Esophagus muscularis mucosa (tissue), 4 donors: ENCODE results near the gene CCDC186.

ENCODE experiments used
- CTCF ChIP-seq, 3 experiments: fragments of 200-600 bp in 2 of 3; fragments of 450-650 bp in 1 of 3; sonication (generic) in 2 of 3; IDR thresholded peaks; one replicate each; pipeline ENCODE4 v1.5.1; 2017 to 2019; ENCODE audit warnings: antibody characterized with exemption in 3 of 3, mild to moderate bottlenecking in 2 of 3, moderate library complexity in 1 of 3
- EP300 ChIP-seq: sonication (generic); formaldehyde crosslinking; IDR thresholded peaks from one replicate; pipeline ENCODE4 v1.6.1; 2017; ENCODE audit warnings: antibody characterized with exemption
- POLR2A ChIP-seq: fragments of 450-650 bp; IDR thresholded peaks from one replicate; pipeline ENCODE4 v1.6.1; 2017; ENCODE audit warnings: antibody characterized with exemption, moderate library complexity, mild to moderate bottlenecking, low read depth
- POLR2AphosphoS5 ChIP-seq, 2 donors: sonication (generic); formaldehyde crosslinking; IDR thresholded peaks; one replicate each; pipeline ENCODE4 v1.6.1; 2017; ENCODE audit warnings: antibody characterized with exemption in 2 of 2

GRCh38 chr10:114188900-114189299 is 14.9 kb upstream of the CCDC186 start:
- TF ChIP-seq CTCF (IDR thresholded peaks at IDR 0.05) (no peak), POLR2A (no peak), EP300 (no peak), POLR2AphosphoS5 (IDR thresholded peaks at IDR 0.05) (no peak)
